HG03565 (cell line): Measurements from ENCODE around the gene AFP.

Experiments used
- ATAC-seq: cut with Tn5 transposase; IDR thresholded peaks from one replicate; pipeline ENCODE4 v1.9.1; 2021; ENCODE audit warnings: mild to moderate bottlenecking, moderate library complexity; ENCODE audit not compliant: unreplicated experiment

AFP gene

GRCh38 chr4:73456177-73457022, 20.4 kb downstream of the AFP start:
- ATAC-seq = no peak

GRCh38 chr4:73458184-73459047, 22.4 kb downstream of the AFP start:
- ATAC-seq = no peak

GRCh38 chr4:73459048-73459421, 23.0 kb downstream of the AFP start:
- ATAC-seq = no peak

DNA sequence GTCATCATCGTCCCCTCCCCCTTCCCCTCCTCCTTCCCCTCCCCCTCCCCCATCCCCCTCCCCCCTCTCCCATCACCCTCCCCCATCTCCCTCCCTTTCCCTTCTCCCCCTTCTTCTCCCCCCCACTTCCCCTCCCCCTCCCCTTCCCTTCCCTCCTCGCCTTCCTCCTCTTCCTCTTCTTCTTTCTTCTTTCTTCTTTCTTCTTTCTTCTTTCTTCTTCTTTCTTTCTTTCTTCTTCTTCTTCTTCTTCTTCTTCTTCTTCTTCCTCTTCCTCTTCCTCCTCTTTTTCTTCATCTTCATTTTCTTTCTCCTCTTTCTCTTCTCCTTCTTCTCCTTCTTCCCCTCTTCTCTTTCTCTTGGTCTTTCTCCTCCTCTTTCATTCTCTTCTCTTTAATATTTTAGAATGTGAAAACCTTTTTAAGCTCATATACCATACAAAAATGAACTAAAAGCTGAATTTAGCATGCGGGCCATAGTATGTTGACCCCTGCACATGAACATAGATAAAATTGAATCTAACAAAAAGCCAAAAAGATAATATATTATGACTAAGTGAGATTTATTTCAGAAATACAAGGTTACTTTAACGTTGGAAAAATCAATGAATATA, 25.0 kb downstream of the AFP start:
- ATAC-seq = no peak

DNA sequence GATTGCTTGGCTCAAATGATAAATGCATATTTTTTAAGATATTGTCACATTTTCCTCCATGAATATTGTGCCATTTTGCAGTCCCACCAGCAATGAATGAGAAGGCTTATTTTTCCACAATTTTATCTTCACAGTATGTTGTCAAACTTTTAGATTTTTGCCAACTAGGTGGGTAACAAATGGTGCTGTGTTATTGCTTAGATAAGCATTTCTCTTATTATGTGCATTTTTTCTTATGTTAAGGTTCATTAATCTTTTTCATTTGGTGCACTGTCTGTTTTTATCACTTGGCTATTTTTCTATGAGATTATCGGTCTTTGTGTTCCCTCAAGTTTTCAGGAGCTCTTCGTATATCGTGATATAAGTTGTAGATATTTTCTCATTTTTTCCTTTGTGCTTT, 32.1 kb downstream of the AFP start:
- no peak for ATAC-seq

DNA sequence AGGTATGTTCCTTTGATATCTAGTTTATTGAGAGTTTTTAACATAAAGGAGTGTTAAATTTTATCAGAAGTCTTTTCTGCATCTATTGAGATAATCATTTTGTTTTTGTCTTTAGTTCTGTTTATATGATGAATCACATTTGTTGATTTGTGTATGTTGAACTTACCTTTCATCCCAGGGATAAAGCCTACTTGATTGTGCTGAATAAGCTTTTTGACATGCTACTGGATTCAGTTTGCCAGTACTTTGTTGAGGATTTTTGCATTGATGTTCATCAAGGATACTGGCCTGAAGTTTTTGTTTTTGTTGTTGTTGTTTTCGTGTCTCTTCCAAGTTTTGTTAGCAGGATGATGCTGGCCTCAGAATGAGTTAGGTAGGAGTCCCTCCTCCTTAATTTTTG, 34.7 kb downstream of the AFP start:
- no peak for ATAC-seq

DNA sequence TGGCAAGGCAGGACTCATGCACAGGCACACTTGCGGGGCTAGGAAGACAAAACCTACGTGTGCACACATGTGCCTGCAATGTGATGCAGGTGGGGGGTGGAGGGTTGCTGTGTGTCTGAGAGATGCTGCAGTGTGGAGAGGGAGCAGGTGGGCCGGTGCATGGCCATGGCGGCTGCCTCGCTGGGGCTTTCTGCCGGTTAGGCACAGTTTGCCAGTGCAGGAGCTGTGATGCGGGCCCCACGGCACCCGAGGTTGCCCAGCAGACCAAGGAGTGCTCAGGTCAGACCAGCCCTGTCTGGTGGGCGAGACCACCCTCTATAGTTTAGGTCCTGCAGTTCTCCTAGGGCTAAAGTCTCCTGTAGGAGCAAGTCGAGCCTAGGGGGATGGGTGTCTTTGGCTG, 41.2 kb downstream of the AFP start:
- no peak for ATAC-seq

- no peak for ATAC-seq
These were observed 43.3 kb downstream of the AFP start for GRCh38 chr4:73479323-73479722.

DNA sequence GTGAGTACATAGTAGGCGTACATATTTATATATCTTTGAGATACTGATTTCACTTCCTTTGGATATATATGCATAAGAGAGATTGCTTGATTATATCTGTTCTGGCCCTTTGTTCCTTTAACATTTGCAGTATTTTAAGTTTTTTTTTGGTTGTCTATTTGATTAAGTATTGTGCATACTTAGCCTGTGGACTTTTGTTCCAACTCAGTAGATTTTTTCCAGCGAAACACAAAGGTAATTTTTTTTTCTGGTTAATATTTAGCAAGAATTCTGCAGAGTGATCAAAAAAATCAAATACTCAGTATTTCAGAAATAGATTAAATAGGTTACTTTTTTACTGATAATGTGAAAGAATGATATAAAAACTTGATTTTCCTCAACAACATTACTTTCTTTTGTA, 45.3 kb downstream of the AFP start, which contains the start of gene AFM:
Gene AFM, plus strand, starts transcription at position 388 of the 400 bp plus-strand sequence. CDS start 31 bp downstream, outside the sequence.
- no peak for ATAC-seq

GRCh38 chr4:73485085-73485484, 49.1 kb downstream of the AFP start:
- no peak for ATAC-seq

GRCh38 chr4:73485596-73485995, 49.6 kb downstream of the AFP start:
- ATAC-seq = no peak

GRCh38 chr4:73486497-73486896, 50.5 kb downstream of the AFP start:
- no peak for ATAC-seq

GRCh38 chr4:73487233-73487632, 51.2 kb downstream of the AFP start:
- ATAC-seq = no peak

- no peak for ATAC-seq
These were observed 64.2 kb downstream of the AFP start for GRCh38 chr4:73499996-73500765.

- no peak for ATAC-seq
These were observed 65.7 kb downstream of the AFP start for GRCh38 chr4:73501664-73502265.

DNA sequence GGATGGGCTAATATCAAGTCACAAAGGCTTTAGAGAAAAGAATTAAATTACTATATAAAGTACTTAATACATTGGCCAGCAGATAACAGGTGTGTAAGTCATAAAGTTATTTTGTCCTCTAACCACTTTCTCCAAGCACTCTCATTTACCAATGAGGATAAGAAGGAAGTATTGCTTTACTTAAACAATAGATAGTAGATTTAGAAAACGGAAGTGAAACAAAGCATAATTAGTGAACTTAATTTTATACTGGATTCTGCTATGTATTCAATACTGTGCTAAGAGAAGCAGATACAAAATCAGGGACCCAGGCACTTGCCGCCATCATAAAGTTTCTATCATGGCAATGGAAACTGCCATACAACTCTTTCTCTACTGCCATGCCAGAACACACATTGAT, 69.5 kb downstream of the AFP start:
- ATAC-seq = no peak
